Gastrocnemius medialis (tissue), 4 donors: ENCODE measurements around the gene ANKS1B. TPM values are rescaled to one million over a fixed set of nuclear protein-coding genes. Genes with fewer than 3 reads are reported as not detected.

Experiments used
- ATAC-seq, 2 donors: fragments of 150-250 bp; one replicate each; pipeline ENCODE4 v1.9.1; 2016
- DNase-seq, 2 donors: peaks; one replicate each; pipeline ENCODE4 v3.0.0-alpha.2; 2019
- H3K27ac ChIP-seq, 4 donors: fragments of 200-600 bp; sonication (generic); 1 replicate in 1 of 4; 2 replicates in 3 of 4; pipeline ENCODE4 v1.5.1; 2016 to 2018; ENCODE audit warnings: mild to moderate bottlenecking in 2 of 4, moderate library complexity in 1 of 4
- H3K27me3 ChIP-seq, 3 donors: fragments of 200-600 bp; sonication (generic) in 2 of 3; 1 replicate in 1 of 3; 2 replicates in 2 of 3; pipeline versions ENCODE4 v1.5.1 to v1.6.0; 2016 to 2019; ENCODE audit warnings: mild to moderate bottlenecking in 1 of 3, moderate library complexity in 1 of 3
- H3K36me3 ChIP-seq, 2 donors: fragments of 200-600 bp; sonication (generic) in 1 of 2; one replicate each; pipeline ENCODE4 v1.5.1; 2017 to 2018
- H3K4me1 ChIP-seq, 2 donors: fragments of 200-600 bp; sonication (generic) in 1 of 2; one replicate each; pipeline ENCODE4 v1.5.1; 2016 to 2017; ENCODE audit warnings: mild to moderate bottlenecking in 2 of 2
- H3K4me3 ChIP-seq, 4 donors: fragments of 200-600 bp; sonication (generic) in 3 of 4; 1 replicate in 1 of 4; 2 replicates in 3 of 4; pipeline ENCODE4 v1.5.1; 2016 to 2019; ENCODE audit warnings: mild to moderate bottlenecking in 2 of 4
- H3K9me3 ChIP-seq, 3 donors: fragments of 200-600 bp; sonication (generic) in 2 of 3; 1 replicate in 1 of 3; 2 replicates in 2 of 3; pipeline ENCODE4 v1.5.1; 2016 to 2019
- POLR2A ChIP-seq, 2 donors: fragments of 450-650 bp; IDR thresholded peaks; one replicate each; pipeline ENCODE4 v1.6.1; 2017; ENCODE audit warnings: antibody characterized with exemption in 2 of 2, mild to moderate bottlenecking in 2 of 2, moderate library complexity in 2 of 2
- in situ Hi-C, 4 donors: fragments of 200-750 bp; cut with MboI; loops; one replicate each; pipeline versions ENCODE4 v1.15.0 to v1.8.0; 2017; ENCODE audit warnings: low sequenced_read_pairs in 4 of 4
- intact Hi-C: fragments of 100-400 bp; cut with DNase I; formaldehyde crosslinking; loops from one replicate; pipeline ENCODE4 v1.15.1; 2023; ENCODE audit warnings: low total_unique reads
- total RNA-seq, 4 donors: library from RNA; depleted of rRNA; stranded (reverse); fragments of >200 nt; gene quantifications; one replicate each; pipeline versions ENCODE4 v1.1.0 to v1.2.3, GENCODE V29; 2016
- TF ChIP-seq, protein P1 (sequence below), 5 experiments: fragments of 450-650 bp in 3 of 5; fragments of 200-600 bp in 2 of 5; sonication (generic) in 2 of 5; IDR thresholded peaks in 4 of 5; conservative IDR thresholded peaks in 1 of 5; 1 replicate in 4 of 5; 2 replicates in 1 of 5; pipeline ENCODE4 v1.5.1; 2016 to 2019; ENCODE audit warnings: antibody characterized with exemption in 5 of 5, mild to moderate bottlenecking in 3 of 5, moderate library complexity in 3 of 5

Gene ANKS1B
- total RNA-seq, 4 donors from 2014 or later: 3.9 to 14.5 (median 5.7) TPM

GRCh38 chr12:98788396-98788795, 1196.3 kb downstream of the ANKS1B start:
- H3K9me3 ChIP-seq: no peaks in the 10 kb centered on the region
- in situ Hi-C loops (no loop called here), intact Hi-C loops (no loop called here)
- no peaks in the 10 kb centered on the region for H3K4me1 ChIP-seq
- no peak for DNase-seq
- H3K4me3 ChIP-seq: no peak overlapping the region
- TF ChIP-seq, protein P1, sequence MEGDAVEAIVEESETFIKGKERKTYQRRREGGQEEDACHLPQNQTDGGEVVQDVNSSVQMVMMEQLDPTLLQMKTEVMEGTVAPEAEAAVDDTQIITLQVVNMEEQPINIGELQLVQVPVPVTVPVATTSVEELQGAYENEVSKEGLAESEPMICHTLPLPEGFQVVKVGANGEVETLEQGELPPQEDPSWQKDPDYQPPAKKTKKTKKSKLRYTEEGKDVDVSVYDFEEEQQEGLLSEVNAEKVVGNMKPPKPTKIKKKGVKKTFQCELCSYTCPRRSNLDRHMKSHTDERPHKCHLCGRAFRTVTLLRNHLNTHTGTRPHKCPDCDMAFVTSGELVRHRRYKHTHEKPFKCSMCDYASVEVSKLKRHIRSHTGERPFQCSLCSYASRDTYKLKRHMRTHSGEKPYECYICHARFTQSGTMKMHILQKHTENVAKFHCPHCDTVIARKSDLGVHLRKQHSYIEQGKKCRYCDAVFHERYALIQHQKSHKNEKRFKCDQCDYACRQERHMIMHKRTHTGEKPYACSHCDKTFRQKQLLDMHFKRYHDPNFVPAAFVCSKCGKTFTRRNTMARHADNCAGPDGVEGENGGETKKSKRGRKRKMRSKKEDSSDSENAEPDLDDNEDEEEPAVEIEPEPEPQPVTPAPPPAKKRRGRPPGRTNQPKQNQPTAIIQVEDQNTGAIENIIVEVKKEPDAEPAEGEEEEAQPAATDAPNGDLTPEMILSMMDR (IDR thresholded peaks at IDR 0.05 in 4 of 5, conservative IDR thresholded peaks at IDR 0.05 in 1 of 5): no peak
- TF ChIP-seq POLR2A (IDR thresholded peaks at IDR 0.05): no peak
- no peaks in the 10 kb centered on the region for H3K36me3 ChIP-seq
- ATAC-seq: no peak
- H3K27me3 ChIP-seq: no peaks in the 10 kb centered on the region
- H3K27ac ChIP-seq: no peak overlapping the region

- Histone ChIP-seq H3K27me3 (no peaks in the 10 kb centered on the region), H3K4me1 (no peaks in the 10 kb centered on the region), H3K36me3 (no peaks in the 10 kb centered on the region), H3K9me3 (no peaks in the 10 kb centered on the region), H3K4me3 (no peak overlapping the region), H3K27ac (no peak overlapping the region)
- ATAC-seq (no peak), DNase-seq (no peak)
- in situ Hi-C loops (no loop called here), intact Hi-C loops (no loop called here)
- TF ChIP-seq, protein P1 (IDR thresholded peaks at IDR 0.05 in 4 of 5, conservative IDR thresholded peaks at IDR 0.05 in 1 of 5): no peak
- TF ChIP-seq POLR2A (IDR thresholded peaks at IDR 0.05): no peak
These were observed 1198.1 kb downstream of the ANKS1B start for GRCh38 chr12:98786653-98787052.

DNA sequence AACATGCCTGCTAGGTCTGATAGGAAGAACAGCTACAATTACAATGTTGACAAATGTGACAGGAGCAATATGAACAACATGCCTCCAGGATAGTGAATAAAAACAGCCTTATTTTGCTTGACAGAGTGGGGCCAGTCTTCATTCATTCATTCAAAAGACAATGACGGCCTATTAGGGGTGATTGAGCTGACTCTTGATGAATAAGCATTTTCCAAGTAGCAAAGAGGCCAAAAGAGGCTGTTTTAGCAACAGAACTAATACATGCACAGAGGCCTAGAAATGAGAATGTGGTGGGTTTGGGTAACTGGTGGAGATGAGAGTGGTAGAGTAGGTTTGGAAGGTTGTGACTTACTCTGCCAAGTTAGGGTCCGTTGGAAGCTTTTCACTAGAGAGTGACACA, 1201.3 kb downstream of the ANKS1B start:
- Histone ChIP-seq H3K27me3 (no peaks in the 10 kb centered on the region), H3K9me3 (no peaks in the 10 kb centered on the region), H3K4me3 (no peak overlapping the region), H3K4me1 (no peaks in the 10 kb centered on the region), H3K27ac (no peak overlapping the region), H3K36me3 (no peaks in the 10 kb centered on the region)
- TF ChIP-seq, protein P1 (IDR thresholded peaks at IDR 0.05 in 4 of 5, conservative IDR thresholded peaks at IDR 0.05 in 1 of 5): no peak
- TF ChIP-seq POLR2A (IDR thresholded peaks at IDR 0.05): no peak
- ATAC-seq (no peak), DNase-seq (no peak)
- intact Hi-C loops (no loop called here), in situ Hi-C loops (no loop called here)

DNA sequence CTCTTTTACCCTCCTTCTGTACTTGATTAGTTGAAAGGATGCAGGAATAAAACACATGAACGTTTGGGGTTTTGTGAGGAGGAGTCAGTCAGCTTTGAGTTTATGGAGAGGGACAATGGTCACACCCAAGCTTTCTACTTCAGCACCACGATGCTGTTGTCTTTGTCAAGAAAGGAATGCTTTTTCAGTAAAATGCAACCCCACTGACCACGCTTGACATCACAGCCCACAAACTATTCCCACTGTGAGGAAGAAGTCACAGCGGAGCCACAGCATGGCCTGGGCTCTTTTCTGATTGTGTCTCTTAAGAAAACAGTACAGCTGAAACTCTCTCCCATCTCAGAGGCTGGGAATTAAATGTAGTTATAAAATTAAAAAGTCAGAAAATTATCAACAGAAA, 1204.5 kb downstream of the ANKS1B start:
- Histone ChIP-seq H3K4me3 (no peak overlapping the region), H3K27me3 (no peaks in the 10 kb centered on the region), H3K36me3 (no peaks in the 10 kb centered on the region), H3K27ac (no peak overlapping the region), H3K9me3 (no peaks in the 10 kb centered on the region), H3K4me1 (no peaks in the 10 kb centered on the region)
- intact Hi-C loops (no loop called here), in situ Hi-C loops (no loop called here)
- DNase-seq (no peak), ATAC-seq (no peak)
- TF ChIP-seq POLR2A (IDR thresholded peaks at IDR 0.05): no peak
- TF ChIP-seq, protein P1 (IDR thresholded peaks at IDR 0.05 in 4 of 5, conservative IDR thresholded peaks at IDR 0.05 in 1 of 5): no peak

GRCh38 chr12:98772818-98773217, 1211.9 kb downstream of the ANKS1B start:
- intact Hi-C loops: no loop called here
- Histone ChIP-seq H3K27me3 (no peaks in the 10 kb centered on the region), H3K4me1 (no peaks in the 10 kb centered on the region), H3K4me3 (no peak overlapping the region), H3K36me3 (no peaks in the 10 kb centered on the region), H3K27ac (no peak overlapping the region), H3K9me3 (no peaks in the 10 kb centered on the region)
- TF ChIP-seq, protein P1 (IDR thresholded peaks at IDR 0.05 in 4 of 5, conservative IDR thresholded peaks at IDR 0.05 in 1 of 5): no peak
- TF ChIP-seq POLR2A (IDR thresholded peaks at IDR 0.05): no peak
- no peak for DNase-seq
- in situ Hi-C loops: no loop called here
- ATAC-seq: no peak
